ENCODE data around the gene SIGMAR1. TPM values are rescaled to one million over a fixed set of nuclear protein-coding genes. Genes with fewer than 3 reads are reported as not detected.

SIGMAR1 gene
- total RNA-seq, 4 donors from 2014 or later, result 48.6 to 89.7 (median 76.6) TPM

DNA sequence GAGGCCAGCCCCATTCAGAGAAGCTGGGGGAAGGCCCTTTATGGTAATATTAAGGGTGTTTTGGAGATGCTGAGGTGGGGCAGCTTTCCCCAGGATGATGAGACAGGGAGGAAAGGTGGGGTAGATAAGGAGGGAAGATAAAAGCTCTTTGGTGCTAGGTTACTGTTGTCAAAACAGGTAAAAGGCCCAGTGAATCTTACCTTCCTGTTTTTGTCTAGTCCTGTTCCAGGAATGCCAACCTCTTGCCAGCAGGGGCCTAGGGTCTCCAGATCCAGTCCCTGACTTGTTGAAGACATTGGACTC, 25.7 kb upstream of the SIGMAR1 start:
- no peaks in the 10 kb centered on the region for H3K27me3 ChIP-seq
- no peak for DNase-seq
- no peak overlapping the region for H3K4me3 ChIP-seq (replicated peaks in 1 of 3)
- peaks cover 4 to 19% of the 10 kb centered on the region in 2 donors for H3K4me1 ChIP-seq
- no peaks in the 10 kb centered on the region for H3K9me3 ChIP-seq
- intact Hi-C loops (cut with DNase I), result no loop called here
- H3K36me3 ChIP-seq, result no peaks in the 10 kb centered on the region
- TF ChIP-seq, protein P1, sequence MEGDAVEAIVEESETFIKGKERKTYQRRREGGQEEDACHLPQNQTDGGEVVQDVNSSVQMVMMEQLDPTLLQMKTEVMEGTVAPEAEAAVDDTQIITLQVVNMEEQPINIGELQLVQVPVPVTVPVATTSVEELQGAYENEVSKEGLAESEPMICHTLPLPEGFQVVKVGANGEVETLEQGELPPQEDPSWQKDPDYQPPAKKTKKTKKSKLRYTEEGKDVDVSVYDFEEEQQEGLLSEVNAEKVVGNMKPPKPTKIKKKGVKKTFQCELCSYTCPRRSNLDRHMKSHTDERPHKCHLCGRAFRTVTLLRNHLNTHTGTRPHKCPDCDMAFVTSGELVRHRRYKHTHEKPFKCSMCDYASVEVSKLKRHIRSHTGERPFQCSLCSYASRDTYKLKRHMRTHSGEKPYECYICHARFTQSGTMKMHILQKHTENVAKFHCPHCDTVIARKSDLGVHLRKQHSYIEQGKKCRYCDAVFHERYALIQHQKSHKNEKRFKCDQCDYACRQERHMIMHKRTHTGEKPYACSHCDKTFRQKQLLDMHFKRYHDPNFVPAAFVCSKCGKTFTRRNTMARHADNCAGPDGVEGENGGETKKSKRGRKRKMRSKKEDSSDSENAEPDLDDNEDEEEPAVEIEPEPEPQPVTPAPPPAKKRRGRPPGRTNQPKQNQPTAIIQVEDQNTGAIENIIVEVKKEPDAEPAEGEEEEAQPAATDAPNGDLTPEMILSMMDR (IDR thresholded peaks at IDR 0.05), result no peak
- TF ChIP-seq POLR2A (IDR thresholded peaks at IDR 0.05), result no peak
- no peak overlapping the region for H3K27ac ChIP-seq

DNA sequence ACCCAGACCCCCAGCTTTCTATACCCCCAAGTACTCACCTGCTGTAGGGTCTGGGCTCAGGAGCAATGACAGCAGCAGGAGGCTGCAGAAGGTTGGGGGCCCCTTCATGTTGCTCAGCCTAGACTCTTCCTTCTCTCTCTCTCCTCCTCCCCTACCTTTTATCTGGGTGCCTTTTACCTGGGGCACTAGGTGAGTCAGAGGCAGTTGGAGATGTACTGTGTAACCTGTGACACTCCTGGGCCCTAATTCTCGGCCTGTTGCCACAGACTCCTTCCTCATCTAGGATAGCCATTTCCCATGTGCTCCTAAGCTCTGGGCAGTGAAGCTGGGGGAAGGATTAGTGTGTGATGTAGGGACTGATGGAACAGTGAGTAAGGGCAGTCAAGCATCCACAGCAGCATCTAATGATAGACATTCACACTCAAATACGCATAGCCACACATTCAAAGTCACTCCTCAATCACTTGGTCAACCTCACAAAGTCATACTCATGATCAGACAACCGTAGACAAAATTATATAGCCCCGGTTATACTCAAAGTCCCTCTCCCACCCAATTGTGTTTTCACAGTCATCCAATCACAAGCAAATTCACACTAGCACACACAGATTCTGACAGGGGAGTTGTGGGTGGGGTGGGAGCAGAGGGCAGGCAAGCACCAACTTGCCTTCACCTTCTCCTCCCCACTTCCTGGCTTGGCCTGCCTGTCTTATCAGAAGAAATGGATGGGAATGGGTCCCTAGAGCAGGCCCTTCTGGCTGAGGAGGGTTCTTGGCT, 25.1 kb upstream of the SIGMAR1 start, which contains the start of gene CCL27:
Gene CCL27, minus strand, starts transcription at position 132 of the 777 bp plus-strand sequence. Its CDS starts 24 bp downstream, at position 108.
- H3K36me3 ChIP-seq, result no peaks in the 10 kb centered on the region
- no peak within 1 kb of the TSS for H3K27ac ChIP-seq
- no peaks in the 10 kb centered on the region for H3K27me3 ChIP-seq
- no peak for TF ChIP-seq POLR2A (IDR thresholded peaks at IDR 0.05)
- no peaks in the 10 kb centered on the region for H3K9me3 ChIP-seq
- no peak for DNase-seq
- no peak within 1 kb of the TSS for H3K4me3 ChIP-seq (replicated peaks in 1 of 3)
- 81 to 82% methylated on average over 4 of the region's 4 CpGs for WGBS, 2 donors
- intact Hi-C loops (cut with DNase I), result no loop called here
- peaks cover 4 to 19% of the 10 kb centered on the region in 2 donors for H3K4me1 ChIP-seq

DNA sequence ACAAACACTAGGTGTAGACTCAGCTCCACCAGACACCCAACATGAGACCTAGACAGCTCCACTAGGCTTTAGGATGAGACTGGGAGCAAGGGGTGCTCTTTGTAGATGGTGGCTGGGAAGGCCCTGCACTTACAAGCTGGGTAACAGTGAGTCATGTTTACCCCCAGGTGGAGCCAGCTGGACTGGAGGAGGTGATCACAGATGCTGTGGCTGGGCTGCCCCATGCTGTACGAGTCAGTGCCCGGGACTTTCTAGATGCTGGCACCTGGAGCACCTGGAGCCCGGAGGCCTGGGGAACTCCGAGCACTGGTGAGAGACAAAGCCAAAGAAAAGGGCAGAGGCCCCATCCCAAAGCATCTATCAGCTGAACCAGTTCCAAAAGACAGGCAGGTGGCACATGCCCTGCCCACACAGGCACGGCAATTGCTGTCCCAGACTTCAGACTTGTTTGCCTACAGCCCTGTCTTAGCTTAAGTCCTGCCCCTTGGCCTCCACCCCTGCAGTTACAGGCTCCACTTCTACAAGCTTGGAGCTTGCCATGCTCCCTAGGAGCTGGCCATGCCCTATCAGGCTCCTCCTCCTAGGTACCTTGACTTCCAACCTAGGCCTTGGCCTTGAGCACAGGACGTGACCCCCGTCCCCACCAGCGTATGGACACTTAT, 22.1 kb upstream of the SIGMAR1 start:
- intact Hi-C loops (cut with DNase I), result no loop called here
- TF ChIP-seq POLR2A (IDR thresholded peaks at IDR 0.05), result no peak
- TF ChIP-seq, protein P1 (IDR thresholded peaks at IDR 0.05), result no peak
- H3K4me1 ChIP-seq, result peaks cover 8 to 12% of the 10 kb centered on the region in 2 donors
- no peak overlapping the region for H3K27ac ChIP-seq
- no peaks in the 10 kb centered on the region for H3K9me3 ChIP-seq
- no peaks in the 10 kb centered on the region for H3K27me3 ChIP-seq
- H3K36me3 ChIP-seq, result no peaks in the 10 kb centered on the region
- no peak overlapping the region for H3K4me3 ChIP-seq (replicated peaks in 1 of 3)
- no peak for DNase-seq
- WGBS, 2 donors, result 90 to 96% methylated on average over 5 to 8 of the region's 8 CpGs

DNA sequence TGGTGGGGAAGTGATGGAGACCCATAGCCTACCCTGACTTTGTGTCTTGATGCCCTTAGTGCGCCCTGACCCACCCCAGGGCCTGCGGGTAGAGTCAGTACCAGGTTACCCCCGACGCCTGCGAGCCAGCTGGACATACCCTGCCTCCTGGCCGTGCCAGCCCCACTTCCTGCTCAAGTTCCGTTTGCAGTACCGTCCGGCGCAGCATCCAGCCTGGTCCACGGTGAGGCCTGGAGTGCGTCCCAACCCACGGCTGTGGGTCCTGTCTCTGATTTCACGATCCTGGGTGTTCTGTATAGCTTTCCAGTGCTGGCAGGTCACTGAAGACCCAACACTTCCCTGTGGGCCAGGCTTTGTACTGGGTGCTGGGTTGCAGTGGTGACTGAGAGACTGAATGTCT, 20.9 kb upstream of the SIGMAR1 start:
- H3K9me3 ChIP-seq, result no peaks in the 10 kb centered on the region
- TF ChIP-seq, protein P1 (IDR thresholded peaks at IDR 0.05), result no peak
- H3K4me1 ChIP-seq, result peaks cover 21% of the 10 kb centered on the region in 2 donors
- no peak overlapping the region for H3K4me3 ChIP-seq (replicated peaks in 1 of 3)
- no peaks in the 10 kb centered on the region for H3K36me3 ChIP-seq
- intact Hi-C loops (cut with DNase I), result no loop called here
- no peak overlapping the region for H3K27ac ChIP-seq
- 89 to 93% methylated on average over 12 to 14 of the region's 14 CpGs for WGBS, 2 donors
- no peak for DNase-seq
- no peaks in the 10 kb centered on the region for H3K27me3 ChIP-seq

DNA sequence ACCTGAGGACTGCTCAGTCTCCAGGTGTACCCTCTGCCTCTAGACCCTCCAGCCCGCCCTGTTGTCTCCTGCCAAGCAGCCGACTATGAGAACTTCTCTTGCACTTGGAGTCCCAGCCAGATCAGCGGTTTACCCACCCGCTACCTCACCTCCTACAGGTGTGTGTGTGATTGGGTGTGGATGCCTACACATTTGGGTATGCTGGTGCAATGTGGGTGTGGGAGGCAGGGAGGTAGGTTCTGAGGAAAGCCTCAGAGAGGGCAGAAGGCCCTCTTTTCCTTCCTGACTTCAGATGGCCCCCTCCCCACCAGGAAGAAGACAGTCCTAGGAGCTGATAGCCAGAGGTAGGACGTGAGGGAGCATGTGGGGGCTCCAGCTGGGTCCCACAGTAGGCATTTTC, 19.4 kb upstream of the SIGMAR1 start:
- no peak for DNase-seq
- no peaks in the 10 kb centered on the region for H3K9me3 ChIP-seq
- H3K36me3 ChIP-seq, result no peaks in the 10 kb centered on the region
- peaks cover 32 to 36% of the 10 kb centered on the region in 2 donors for H3K4me1 ChIP-seq
- intact Hi-C loops (cut with DNase I), result no loop called here
- 87 to 96% methylated on average over 4 to 5 of the region's 5 CpGs for WGBS, 2 donors
- H3K27me3 ChIP-seq, result no peaks in the 10 kb centered on the region
- H3K27ac ChIP-seq, result no peak overlapping the region
- H3K4me3 ChIP-seq (replicated peaks in 1 of 3), result no peak overlapping the region
- TF ChIP-seq, protein P1 (IDR thresholded peaks at IDR 0.05), result no peak
- no peak for TF ChIP-seq POLR2A (IDR thresholded peaks at IDR 0.05)
